ENCODE data around the gene ARSB. TPM values are rescaled to one million over a fixed set of nuclear protein-coding genes. Genes with fewer than 3 reads are reported as not detected.

Gene ARSB
- total RNA-seq, 1 experiment from 2014 or later = 8.4 TPM

GRCh38 chr5:79011869-79012268, 26.8 kb upstream of the ARSB start:
- no peaks in the 10 kb centered on the region for H3K27me3 ChIP-seq (ENCODE audit: insufficient read depth, low read depth)
- no peaks in the 10 kb centered on the region for H4K20me1 ChIP-seq (ENCODE audit: insufficient read depth)
- no peaks in the 10 kb centered on the region for H3K36me3 ChIP-seq (ENCODE audit: low read depth)
- no peak overlapping the region for H3K4me2 ChIP-seq
- no peaks in the 10 kb centered on the region for H3K9me2 ChIP-seq (ENCODE audit: insufficient read depth)
- CTCF ChIA-PET = no interaction called here
- no peak for TF ChIP-seq EZH2 (IDR thresholded peaks at IDR 0.05; ENCODE audit: low read depth)
- TF ChIP-seq, protein P1, sequence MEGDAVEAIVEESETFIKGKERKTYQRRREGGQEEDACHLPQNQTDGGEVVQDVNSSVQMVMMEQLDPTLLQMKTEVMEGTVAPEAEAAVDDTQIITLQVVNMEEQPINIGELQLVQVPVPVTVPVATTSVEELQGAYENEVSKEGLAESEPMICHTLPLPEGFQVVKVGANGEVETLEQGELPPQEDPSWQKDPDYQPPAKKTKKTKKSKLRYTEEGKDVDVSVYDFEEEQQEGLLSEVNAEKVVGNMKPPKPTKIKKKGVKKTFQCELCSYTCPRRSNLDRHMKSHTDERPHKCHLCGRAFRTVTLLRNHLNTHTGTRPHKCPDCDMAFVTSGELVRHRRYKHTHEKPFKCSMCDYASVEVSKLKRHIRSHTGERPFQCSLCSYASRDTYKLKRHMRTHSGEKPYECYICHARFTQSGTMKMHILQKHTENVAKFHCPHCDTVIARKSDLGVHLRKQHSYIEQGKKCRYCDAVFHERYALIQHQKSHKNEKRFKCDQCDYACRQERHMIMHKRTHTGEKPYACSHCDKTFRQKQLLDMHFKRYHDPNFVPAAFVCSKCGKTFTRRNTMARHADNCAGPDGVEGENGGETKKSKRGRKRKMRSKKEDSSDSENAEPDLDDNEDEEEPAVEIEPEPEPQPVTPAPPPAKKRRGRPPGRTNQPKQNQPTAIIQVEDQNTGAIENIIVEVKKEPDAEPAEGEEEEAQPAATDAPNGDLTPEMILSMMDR (conservative IDR thresholded peaks at IDR 0.05) = no peak
- no peaks in the 10 kb centered on the region for H3K4me1 ChIP-seq (replicated peaks; ENCODE audit: insufficient read depth)
- no peak overlapping the region for H3K27ac ChIP-seq
- H3F3A ChIP-seq (ENCODE audit: insufficient read depth, low read depth) = no peaks in the 10 kb centered on the region; the same call in 1 of the 2 replicates
- intact Hi-C loops (cut with micrococcal nuclease; ENCODE audit: unreplicated experiment) = no loop called here
- no peak overlapping the region for H3K4me3 ChIP-seq
- DNase-seq = no peak
- no peaks in the 10 kb centered on the region for H3K79me2 ChIP-seq (ENCODE audit: low read depth)
- POLR2A ChIA-PET (ENCODE audit: unreplicated experiment) = no interaction called here
- no TSS peak for BruUV-seq (replicated peaks)
- no peak overlapping the region for H2AFZ ChIP-seq
- H3K9me3 ChIP-seq (ENCODE audit: insufficient read depth, low read depth) = no peaks in the 10 kb centered on the region

GRCh38 chr5:79011219-79011836, 26.2 kb upstream of the ARSB start:
- CTCF ChIA-PET = no interaction called here
- no peak for DNase-seq
- POLR2A ChIA-PET (ENCODE audit: unreplicated experiment) = no interaction called here

GRCh38 chr5:79008362-79008761, 23.3 kb upstream of the ARSB start:
- BruUV-seq (replicated peaks) = no TSS peak
- Histone ChIP-seq H3F3A (ENCODE audit: insufficient read depth, low read depth) (no peaks in the 10 kb centered on the region; the same call in 1 of the 2 replicates), H3K27ac (no peak overlapping the region), H3K79me2 (ENCODE audit: low read depth) (no peaks in the 10 kb centered on the region), H3K4me3 (no peak overlapping the region), H4K20me1 (ENCODE audit: insufficient read depth) (no peaks in the 10 kb centered on the region), H3K9me2 (ENCODE audit: insufficient read depth) (no peaks in the 10 kb centered on the region), H2AFZ (no peak overlapping the region), H3K27me3 (ENCODE audit: insufficient read depth, low read depth) (no peaks in the 10 kb centered on the region), H3K4me2 (no peak overlapping the region), H3K36me3 (ENCODE audit: low read depth) (no peaks in the 10 kb centered on the region), H3K9me3 (ENCODE audit: insufficient read depth, low read depth) (no peaks in the 10 kb centered on the region), H3K4me1 (replicated peaks; ENCODE audit: insufficient read depth) (no peaks in the 10 kb centered on the region)
- ChIA-PET POLR2A (ENCODE audit: unreplicated experiment) (no interaction called here), CTCF (no interaction called here)
- intact Hi-C loops (cut with micrococcal nuclease; ENCODE audit: unreplicated experiment) = no loop called here
- TF ChIP-seq EZH2 (IDR thresholded peaks at IDR 0.05; ENCODE audit: low read depth) = no peak
- TF ChIP-seq, protein P1 (conservative IDR thresholded peaks at IDR 0.05) = no peak
- DNase-seq = no peak

More at GRCh38 chr5:79011219-79011836, 26.2 kb upstream of the ARSB start:
- Histone ChIP-seq H3K9me3 (ENCODE audit: insufficient read depth, low read depth) (no peaks in the 10 kb centered on the region), H3K27ac (no peak overlapping the region), H3K4me2 (no peak overlapping the region), H3K79me2 (ENCODE audit: low read depth) (no peaks in the 10 kb centered on the region), H3K36me3 (ENCODE audit: low read depth) (no peaks in the 10 kb centered on the region), H3K9me2 (ENCODE audit: insufficient read depth) (no peaks in the 10 kb centered on the region), H3K4me1 (replicated peaks; ENCODE audit: insufficient read depth) (no peaks in the 10 kb centered on the region), H3K4me3 (no peak overlapping the region), H3F3A (ENCODE audit: insufficient read depth, low read depth) (no peaks in the 10 kb centered on the region; the same call in 1 of the 2 replicates), H3K27me3 (ENCODE audit: insufficient read depth, low read depth) (no peaks in the 10 kb centered on the region), H4K20me1 (ENCODE audit: insufficient read depth) (no peaks in the 10 kb centered on the region), H2AFZ (no peak overlapping the region)
- no TSS peak for BruUV-seq (replicated peaks)
- TF ChIP-seq EZH2 (IDR thresholded peaks at IDR 0.05; ENCODE audit: low read depth) = no peak
- TF ChIP-seq, protein P1 (conservative IDR thresholded peaks at IDR 0.05) = no peak
- intact Hi-C loops (cut with micrococcal nuclease; ENCODE audit: unreplicated experiment) = no loop called here

Data from PC-9 (cell line).